ENCODE results near the gene KIF11.

The KIF11 gene

DNA sequence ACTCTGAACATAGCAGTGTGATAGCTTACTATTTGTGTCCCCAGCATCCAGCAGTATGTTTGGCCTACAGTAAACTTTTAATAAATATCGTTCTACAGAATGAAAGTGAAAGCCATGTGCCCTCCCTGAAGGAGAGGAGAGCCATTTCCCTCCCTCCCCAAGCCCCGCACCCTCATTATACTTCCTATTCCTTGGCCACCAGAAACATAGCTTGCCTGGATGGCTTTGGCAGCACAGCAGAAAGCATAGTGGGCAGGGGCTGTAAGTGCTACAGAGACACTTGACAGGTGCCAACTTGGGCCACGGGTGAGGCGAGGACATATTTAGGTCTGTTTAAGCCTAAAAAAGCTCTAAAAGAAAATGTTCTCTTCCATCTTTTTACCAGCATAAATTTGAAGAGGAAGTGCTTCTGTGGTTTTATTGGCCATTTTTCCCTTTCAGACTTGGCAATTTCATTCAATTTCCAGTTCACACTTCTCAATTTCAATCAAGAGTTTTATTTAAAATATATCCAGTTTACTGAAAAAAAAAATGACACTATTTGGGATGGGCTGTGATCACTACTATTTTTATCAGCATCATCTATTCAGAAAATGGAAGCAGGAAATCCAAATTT is 109.5 kb downstream of the KIF11 start:
- no peak for DNase-seq (ENCODE audit: low read depth in 1 of 2, low spot score in 1 of 2)

Measured in activated CD4-positive, alpha-beta T cell treated with anti-CD3 and anti-CD28 coated beads, Interleukin-2, amount 50 U/mL, for 24 hours (primary cell).